AML-193 (cell line): ENCODE measurements around the gene ARRDC1.

Experiments used
- DNase-seq, 2 experiments: peaks; one replicate each; lab custom pipeline; 2025; lab: John Stamatoyannopoulos, UW

The ARRDC1 gene

DNA sequence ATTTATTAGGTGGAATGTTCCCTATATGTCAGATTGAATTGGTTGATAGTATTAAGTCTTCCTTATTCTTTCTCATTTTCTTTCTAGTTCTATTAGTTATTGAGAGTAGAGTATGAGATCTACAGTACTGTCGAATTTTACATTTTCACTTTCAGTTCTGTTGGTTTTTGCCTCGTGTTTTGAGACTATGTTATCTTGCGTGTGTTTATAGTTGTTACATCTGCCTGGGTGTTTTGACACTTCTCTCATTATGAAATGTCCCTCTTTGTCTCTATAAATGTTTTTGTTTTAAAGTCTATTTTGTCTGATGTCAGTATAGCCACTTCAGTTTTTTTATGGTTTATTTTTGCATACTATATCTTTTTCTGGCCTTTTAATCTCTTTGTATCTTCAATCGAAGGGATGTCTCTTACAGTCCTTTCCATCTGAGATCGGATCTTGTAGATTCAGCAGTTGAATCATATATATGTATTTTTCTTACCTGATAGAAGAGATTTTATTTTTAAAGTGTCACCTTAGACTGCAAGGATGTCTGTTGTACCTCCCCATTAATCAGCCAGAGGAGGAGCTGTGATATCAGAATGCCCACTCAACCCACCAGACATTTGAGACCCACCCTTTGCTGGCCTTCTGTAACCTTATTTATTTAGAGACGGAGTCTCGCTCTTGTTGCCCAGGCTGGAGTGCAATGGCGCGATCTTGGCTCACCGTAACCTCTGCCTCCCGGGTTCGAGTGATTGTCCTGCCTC, 34.0 kb downstream of the ARRDC1 start:
- DNase-seq, result no peak

DNA sequence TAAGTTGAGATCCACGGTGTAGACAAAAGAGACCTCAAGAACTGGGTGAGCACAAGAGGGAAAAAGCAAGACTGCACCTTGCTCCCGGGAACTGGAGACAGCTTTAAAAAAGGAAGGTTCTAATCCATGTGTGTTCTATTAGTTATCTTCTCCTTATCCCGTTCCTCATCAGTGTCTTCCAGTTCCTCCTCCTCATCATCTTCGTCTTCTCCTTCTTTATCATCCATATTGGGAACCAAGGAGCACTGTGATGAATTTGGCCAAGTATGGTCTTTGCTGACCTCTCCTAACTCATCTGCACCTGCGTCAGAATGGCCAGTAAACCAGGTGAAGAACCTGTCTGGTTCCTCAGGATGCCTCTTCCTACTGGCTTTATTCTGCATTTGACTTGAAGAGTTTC, 35.4 kb downstream of the ARRDC1 start:
- DNase-seq, result no peak

DNA sequence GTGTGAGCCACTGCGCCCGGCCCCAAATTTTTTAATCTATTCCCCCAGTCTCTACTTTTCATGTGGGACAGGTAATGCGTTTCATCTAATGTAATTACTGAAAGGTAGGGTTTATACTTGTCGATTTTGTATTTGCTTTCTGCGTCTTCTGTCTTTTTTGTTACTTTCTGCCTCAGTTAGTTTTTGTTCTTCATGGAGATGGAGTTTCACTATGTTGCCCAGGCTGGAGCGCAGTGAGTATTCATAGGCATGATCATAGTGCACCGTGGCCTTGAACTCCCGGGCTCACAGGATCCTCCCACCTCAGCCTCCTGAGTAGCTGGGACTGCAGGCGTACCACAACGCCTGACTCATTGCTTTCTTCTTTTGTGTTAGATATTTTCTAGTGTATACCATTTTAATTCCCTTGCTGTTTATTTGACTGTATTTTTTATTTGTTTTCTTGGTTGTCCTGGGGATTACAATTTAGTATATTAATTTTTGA, 36.7 kb downstream of the ARRDC1 start:
- DNase-seq, result no peak

DNA sequence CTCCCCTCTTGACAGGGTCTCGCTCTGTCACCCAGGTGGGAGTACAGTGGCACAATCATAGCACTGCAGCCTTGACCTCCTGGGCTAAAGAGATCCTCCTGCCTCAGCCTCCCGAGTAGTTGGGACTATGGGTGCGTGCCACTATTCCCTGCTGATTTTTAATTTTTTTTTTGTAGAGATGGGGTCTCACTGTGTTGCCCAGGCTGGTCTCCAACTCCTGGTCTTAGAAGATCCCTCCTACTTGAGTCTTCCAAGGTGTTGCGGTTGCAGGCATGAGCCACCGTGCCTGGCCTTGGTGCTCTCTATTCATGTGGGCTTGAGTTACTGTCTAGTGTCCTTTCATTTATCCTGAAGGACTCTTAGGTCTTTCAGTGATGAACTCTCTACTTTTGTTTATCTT, 37.4 kb downstream of the ARRDC1 start:
- DNase-seq, result no peak

DNA sequence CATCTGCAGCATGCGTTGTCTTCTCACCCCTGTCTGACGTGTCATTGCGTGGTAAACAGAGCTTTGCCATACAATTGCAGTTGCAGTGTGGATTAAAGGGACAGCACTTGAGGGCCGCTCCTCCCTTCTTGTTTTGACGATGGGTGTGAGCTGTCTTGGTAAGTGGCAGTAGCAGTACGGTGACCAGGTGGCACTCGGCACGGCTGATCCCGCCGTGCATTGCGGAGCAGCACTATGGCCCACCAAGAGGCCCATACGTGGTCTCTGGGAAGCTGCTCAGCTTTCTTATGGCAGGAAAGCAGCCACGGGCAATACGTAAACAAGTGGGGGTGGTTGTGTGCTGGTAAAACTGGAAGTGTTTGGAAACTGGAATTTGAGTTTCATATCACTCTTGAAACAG, 38.4 kb downstream of the ARRDC1 start:
- no peak for DNase-seq

DNA sequence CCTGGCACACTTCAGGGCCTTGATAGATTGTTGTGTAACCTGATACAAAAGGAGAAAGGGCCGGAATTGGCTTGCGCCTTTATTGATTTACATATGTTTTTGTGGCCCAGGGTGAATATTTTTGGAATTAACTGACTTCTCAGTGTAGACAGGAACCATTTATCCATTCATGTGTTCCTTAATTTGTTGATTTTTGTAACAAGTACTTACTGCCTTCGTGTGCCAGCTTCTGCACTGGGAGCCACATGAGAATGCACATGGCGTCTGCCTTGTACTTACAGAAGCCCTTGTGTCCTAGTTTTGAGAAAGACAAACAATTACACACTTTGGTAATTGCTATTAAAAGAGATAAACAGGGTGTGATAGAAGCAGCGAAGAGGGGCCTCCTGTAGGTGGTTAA, 39.7 kb downstream of the ARRDC1 start:
- no peak for DNase-seq

DNA sequence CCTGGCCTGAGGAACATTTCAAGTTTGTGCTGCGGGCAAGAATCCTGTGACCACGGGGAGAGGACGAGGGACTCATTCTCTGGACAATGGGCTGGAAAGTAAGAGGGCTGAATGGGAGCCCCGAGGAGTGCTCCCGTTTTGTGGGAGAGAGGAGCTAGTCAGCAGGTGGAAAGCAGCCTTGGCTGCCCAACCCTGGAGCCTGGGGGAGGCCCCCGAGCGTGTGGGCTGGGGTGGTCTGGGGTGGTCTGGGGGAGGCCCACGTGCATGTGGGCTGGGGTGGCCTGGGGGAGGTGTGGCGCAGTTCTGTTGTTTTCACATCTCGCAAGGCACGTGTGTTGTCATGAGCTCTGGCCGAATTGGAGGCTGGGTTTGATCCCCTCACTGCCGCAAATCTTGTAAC, 40.9 kb downstream of the ARRDC1 start:
- no peak for DNase-seq

DNA sequence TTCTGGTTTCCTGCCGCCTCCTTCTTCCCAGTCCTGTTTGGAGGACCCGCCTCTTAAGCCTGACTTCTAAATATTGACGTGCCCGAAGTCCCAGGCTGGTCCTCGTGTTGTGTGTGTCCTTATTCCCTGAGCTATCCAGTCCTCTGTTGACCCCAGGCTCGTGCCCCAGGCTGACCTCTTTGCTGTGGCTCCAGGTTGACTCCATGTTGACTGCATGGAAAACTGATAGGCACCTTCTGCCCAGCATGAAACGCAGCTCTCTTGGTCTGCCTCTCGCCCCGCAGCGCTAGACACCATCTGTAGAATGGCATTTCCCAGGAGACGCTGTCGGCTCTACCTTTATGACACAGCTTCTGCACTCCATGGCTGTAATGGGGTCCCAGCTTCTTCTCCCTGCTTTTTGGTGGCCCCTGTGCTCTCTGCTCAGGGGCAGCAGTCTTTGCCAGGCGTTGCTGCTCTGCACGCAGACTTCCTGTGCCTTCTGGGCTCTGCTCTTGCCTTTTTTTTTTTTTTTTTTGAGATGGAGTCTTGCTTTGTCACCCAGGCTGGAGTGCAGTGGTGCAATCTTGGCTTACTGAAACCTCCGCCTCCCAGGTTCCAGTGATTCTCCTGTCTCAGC, 41.7 kb downstream of the ARRDC1 start:
- no peak for DNase-seq

DNA sequence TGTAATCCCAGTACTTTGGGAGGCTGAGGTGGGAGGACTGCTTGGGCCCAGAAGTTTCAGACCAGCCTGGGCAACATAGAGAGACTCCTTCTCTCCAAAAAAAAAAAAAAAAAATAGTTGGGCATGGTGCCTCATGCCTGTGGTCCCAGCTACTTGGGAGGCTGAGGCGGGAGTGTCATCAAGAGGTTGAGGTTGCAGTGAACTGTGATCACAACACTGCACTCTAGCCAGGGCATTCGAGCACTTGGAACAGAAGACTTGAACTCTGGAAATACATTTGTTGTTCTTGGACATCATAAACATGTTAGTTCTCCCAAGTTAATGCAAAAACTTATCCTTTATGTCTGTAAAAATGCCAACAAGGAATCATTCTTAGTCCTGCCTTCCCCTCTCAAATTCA, 42.9 kb downstream of the ARRDC1 start:
- no peak for DNase-seq

DNA sequence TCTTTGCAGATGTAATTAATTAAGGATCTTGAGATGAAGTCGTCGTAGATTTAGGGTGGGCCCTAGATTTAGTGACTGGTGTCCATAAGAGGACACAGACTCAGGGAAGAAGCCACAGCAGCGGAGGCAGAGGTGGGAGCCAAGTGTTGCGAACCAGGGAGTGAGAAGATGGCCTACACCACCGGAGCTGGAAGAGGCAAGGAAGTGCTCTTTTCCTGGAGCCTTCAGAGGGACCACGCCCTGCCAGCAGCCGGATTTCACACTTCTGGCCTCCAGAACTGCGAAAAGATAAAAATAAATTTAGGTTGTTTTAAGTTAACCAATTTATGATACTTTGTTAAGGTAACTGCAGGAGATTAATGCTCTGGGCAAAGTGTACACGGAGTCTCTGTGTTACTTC, 44.1 kb downstream of the ARRDC1 start:
- no peak for DNase-seq

DNA sequence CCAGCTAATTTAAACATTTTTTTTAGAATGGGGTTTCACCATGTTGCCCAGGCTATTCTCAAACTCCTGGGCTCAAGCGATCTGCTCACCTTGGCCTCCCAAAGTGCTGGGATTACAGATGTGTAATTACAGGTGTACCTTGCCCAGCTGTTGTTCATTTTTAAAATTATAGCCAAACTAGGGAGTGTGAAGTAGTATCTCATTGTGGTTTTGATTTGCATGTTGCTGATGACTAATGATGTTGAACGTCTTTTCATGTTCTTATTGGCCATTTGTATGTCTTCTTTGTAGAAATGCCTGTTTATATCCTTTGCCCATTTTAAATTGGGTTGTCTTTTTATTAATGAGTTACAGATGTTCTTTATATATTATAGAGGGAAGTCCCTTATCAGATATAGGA, 44.8 kb downstream of the ARRDC1 start:
- no peak for DNase-seq

DNA sequence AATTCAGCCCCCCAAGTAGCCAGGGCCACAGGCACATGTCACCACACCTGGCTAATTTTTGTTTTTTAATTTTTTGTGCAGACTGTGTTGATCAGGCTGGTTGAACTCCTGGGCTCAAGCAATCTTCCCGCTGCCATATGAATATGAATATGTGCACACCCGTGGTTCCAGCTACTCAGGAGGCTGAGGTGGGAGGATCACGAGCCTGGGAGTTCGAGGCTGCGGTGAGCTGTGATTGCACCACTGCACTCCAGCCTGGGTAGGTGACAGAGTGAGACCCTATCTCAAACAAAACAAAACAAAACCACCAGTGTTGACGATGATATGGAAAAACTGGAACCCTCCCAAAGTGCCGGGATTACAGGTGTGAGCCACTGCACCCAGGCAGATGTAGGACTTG, 45.3 kb downstream of the ARRDC1 start:
- no peak for DNase-seq

DNA sequence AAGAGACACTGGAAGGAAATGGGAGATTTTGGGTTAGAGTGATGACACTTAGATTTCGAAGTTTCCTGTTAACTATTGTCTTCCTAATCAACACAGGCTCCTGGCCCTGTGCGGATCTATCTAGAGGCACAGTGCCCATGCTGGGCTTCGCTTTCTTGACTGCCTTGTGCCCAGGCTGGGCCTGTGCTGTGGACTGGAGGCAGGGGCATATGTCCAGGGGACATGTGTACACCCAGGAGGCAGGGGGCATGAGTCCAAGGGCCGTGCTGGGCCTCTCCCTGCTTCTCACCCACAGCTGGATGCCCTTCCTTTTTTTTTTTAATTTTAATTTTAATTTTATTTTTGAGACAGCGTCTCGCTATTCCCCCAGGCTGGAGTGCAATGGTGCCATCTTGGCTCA, 50.9 kb downstream of the ARRDC1 start:
- DNase-seq, result no peak

DNA sequence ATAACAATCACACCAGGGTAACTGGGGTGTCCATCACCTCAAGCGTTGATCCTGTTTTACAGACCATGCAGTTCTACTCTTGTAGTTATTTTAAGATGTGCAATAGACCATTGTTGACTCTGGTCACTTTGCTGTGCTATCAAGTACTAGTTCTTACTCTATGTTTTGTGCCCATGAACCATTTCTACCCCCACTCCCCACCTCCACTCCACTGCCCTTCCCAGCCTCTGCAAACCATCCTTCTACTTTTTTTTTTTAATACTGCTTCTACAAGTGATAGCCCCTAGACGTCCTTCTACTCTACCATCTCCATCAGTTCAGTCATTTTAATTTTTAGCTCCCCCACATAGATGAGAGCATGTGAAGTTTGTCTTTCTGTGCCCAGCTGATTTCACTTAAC, 52.1 kb downstream of the ARRDC1 start:
- DNase-seq, result no peak

DNA sequence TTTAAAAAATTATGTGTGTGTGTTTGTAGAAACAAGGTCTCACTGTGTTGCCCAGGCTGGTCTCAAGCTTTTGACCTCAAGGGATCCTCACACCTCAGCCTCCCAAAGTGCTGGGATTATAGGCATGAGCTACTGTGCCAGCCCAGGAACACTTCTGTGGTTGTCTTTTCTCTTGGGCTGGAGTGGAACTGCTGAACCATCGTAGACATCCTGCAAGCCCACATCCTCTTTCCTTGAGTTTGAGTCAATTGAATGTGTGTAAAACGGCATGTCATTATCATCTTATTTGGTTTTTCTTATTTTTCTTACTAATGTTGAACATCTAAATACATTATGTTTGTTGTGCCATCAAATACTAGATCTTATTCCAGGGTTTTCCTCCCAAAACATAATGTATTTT, 53.3 kb downstream of the ARRDC1 start:
- no peak for DNase-seq

DNA sequence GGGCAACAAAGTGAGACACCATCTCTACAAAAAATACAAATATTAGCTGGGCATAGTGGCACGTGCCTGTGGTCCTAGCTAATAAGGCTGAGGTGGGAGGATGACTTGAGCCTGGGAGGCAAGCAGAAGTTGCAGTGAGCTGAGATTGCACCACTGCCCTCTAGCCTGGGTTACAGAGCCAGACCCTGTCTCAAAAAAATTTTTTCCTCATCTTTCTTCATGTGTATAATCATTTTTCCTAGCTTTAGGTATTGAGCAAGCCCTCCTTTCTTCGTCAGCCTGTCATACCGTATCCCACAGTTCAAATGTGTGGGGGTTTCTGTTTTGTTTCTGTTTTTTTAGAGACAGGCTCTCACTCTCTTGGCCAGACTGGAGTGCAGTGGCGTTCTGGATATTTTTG, 54.7 kb downstream of the ARRDC1 start:
- no peak for DNase-seq

DNA sequence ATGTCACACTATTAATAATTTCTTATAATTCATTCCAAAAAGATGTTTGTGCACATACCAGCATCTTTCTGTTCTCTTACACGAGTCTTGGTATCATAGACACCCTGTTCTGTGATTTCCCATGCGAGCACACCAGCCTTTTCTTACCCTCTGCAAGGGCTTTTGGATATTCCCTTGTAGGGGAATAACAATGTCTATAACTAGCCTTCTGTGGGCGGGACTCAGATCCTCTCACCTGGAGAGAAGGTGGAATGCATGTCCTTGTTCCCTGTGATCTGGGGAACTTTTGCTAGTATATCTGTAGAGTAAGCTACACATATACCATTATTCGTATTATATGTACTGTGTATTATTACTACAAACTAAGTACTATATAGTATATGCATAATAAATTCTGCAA, 58.1 kb downstream of the ARRDC1 start:
- no peak for DNase-seq

DNA sequence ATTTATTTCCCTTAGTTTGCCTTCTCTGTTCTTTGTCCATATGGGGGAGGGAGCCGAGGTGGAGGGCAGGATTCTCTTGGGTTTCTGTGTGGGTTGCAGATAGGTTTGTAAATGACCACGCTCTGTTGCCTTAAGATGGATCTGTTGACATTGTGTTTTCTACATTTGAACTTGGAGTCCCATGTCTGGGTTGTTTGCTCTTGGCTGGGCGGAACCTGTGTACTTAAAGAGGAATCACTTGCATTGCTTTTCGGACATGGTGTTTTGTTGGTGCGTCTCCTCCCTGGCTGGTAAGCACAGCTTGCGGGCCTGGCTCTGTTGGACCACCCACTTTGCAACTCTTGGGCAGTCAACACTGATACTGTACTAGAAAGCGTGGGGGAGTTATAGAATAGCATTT, 59.2 kb downstream of the ARRDC1 start:
- DNase-seq, result no peak
